ENCODE measurements around the gene GLI3.

DNA sequence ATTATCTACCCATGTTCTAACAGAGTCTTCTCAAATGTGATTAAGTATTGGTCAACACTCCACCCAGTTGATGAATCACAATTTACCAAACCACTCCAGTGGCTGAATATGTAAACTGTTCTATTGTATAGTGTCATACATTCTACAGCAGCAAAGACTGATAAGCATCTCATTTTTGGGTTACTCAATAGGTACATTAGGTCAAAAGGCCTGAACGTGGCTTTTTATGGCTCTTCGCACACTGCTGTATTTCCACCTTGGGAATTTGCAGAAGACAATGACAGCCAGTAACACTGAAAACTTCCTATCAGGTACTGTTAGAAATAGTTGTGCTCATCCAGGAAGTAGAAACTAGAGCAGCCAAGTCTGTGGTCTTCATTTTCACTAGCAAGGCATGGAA lies 166.9 kb downstream of the GLI3 start:
- TF ChIP-seq, protein P1, sequence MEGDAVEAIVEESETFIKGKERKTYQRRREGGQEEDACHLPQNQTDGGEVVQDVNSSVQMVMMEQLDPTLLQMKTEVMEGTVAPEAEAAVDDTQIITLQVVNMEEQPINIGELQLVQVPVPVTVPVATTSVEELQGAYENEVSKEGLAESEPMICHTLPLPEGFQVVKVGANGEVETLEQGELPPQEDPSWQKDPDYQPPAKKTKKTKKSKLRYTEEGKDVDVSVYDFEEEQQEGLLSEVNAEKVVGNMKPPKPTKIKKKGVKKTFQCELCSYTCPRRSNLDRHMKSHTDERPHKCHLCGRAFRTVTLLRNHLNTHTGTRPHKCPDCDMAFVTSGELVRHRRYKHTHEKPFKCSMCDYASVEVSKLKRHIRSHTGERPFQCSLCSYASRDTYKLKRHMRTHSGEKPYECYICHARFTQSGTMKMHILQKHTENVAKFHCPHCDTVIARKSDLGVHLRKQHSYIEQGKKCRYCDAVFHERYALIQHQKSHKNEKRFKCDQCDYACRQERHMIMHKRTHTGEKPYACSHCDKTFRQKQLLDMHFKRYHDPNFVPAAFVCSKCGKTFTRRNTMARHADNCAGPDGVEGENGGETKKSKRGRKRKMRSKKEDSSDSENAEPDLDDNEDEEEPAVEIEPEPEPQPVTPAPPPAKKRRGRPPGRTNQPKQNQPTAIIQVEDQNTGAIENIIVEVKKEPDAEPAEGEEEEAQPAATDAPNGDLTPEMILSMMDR (IDR thresholded peaks at IDR 0.05): no peak
- TF ChIP-seq POLR2A (IDR thresholded peaks at IDR 0.05): no peak

Measured in tibial nerve (tissue), 3 donors.